Activated CD8-positive, alpha-beta memory T cell treated with anti-CD3 and anti-CD28 coated beads, Interleukin-2, amount 50 U/mL, for 24 hours (primary cell): ENCODE results near the gene BAZ2A.
A peak's percentile ranks its signal among the peaks of the same experiment; 100 is the strongest.
"Not testable (repeated sequence)": the region's sequence is repeated elsewhere in the genome, so short reads cannot be mapped to it uniquely, and the experiment has no call there.

Source experiments
- DNase-seq: peaks from one replicate; pipeline ENCODE4 v3.0.0-alpha.2; 2020; ENCODE audit errors: extremely low read depth

BAZ2A gene

GRCh38 chr12:56630180-56630632 lies at the start of gene BAZ2A:
TSS of gene BAZ2A (minus strand) at chr12:56630326. CDS start at chr12:56617530, 12,796 bp downstream.
- DNase-seq = peak; percentile 60

GRCh38 chr12:56678852-56679251 lies 48.7 kb upstream of the BAZ2A start:
- no peak for DNase-seq

- DNase-seq = no peak
These were observed 47.6 kb upstream of the BAZ2A start for GRCh38 chr12:56677680-56678079.

- no peak for DNase-seq
These were observed 46.9 kb upstream of the BAZ2A start for GRCh38 chr12:56676851-56677580.

GRCh38 chr12:56671608-56672007 lies 41.5 kb upstream of the BAZ2A start:
- DNase-seq = no peak

- no peak for DNase-seq
These were observed 40.7 kb upstream of the BAZ2A start for GRCh38 chr12:56670836-56671235.

- DNase-seq = no peak
These were observed 38.0 kb upstream of the BAZ2A start for GRCh38 chr12:56668197-56668457.

- DNase-seq = no peak
These were observed 32.0 kb upstream of the BAZ2A start for GRCh38 chr12:56661979-56662638.

- DNase-seq = no peak
These were observed 31.4 kb upstream of the BAZ2A start for GRCh38 chr12:56661560-56661959.

- no peak for DNase-seq
These were observed 28.8 kb upstream of the BAZ2A start for GRCh38 chr12:56658921-56659320.

GRCh38 chr12:56657416-56658379 lies 27.6 kb upstream of the BAZ2A start:
- no peak for DNase-seq

- not testable (repeated sequence) for DNase-seq
These were observed 23.7 kb upstream of the BAZ2A start for GRCh38 chr12:56653781-56654180.

- not testable (repeated sequence) for DNase-seq
These were observed 17.9 kb upstream of the BAZ2A start for GRCh38 chr12:56648023-56648422.

- DNase-seq = peak; percentile 82
These were observed 15.8 kb upstream of the BAZ2A start, which contains the start of gene ATP5F1B for GRCh38 chr12:56645717-56646446. TSS of gene ATP5F1B (minus strand) at chr12:56645984. CDS start at chr12:56645963, 21 bp downstream.

- no peak for DNase-seq
These were observed 15.1 kb upstream of the BAZ2A start for GRCh38 chr12:56645201-56645716.

- DNase-seq = no peak
These were observed 14.5 kb upstream of the BAZ2A start for GRCh38 chr12:56644654-56645053.

GRCh38 chr12:56641219-56641618 lies 11.1 kb upstream of the BAZ2A start:
- DNase-seq = no peak

GRCh38 chr12:56637621-56638020 lies 7.5 kb upstream of the BAZ2A start:
- no peak for DNase-seq

- peak; percentile 81 for DNase-seq
These were observed 6.8 kb upstream of the BAZ2A start for GRCh38 chr12:56636675-56637540.
